Testis (tissue), 2 donors: Measurements from ENCODE around the gene C15orf61.

Source experiments
- CTCF ChIP-seq, 3 experiments: fragments of 450-650 bp in 2 of 3; fragments of 200-600 bp in 1 of 3; sonication (generic) in 1 of 3; IDR thresholded peaks; one replicate each; pipeline ENCODE4 v1.5.1; 2016 to 2019; ENCODE audit warnings: antibody characterized with exemption in 3 of 3, mild to moderate bottlenecking in 2 of 3, moderate library complexity in 1 of 3
- POLR2A ChIP-seq: fragments of 450-650 bp; IDR thresholded peaks from one replicate; pipeline ENCODE4 v1.6.1; 2017; ENCODE audit warnings: antibody characterized with exemption, mild to moderate bottlenecking, moderate library complexity

GRCh38 chr15:67515090-67515489 is 5.8 kb upstream of the C15orf61 start:
- TF ChIP-seq CTCF (IDR thresholded peaks at IDR 0.05) = no peak
- TF ChIP-seq POLR2A = no peak
